Stomach (tissue), 4 donors: Measurements from ENCODE around the gene FNBP1L.

Source experiments
- POLR2A ChIP-seq, 4 donors: fragments of 450-650 bp; IDR thresholded peaks; one replicate each; pipeline ENCODE4 v1.6.1; 2016; ENCODE audit warnings: antibody characterized with exemption in 4 of 4, control low read depth in 2 of 4, mild to moderate bottlenecking in 1 of 4, moderate library complexity in 1 of 4
- TF ChIP-seq, protein P1 (sequence below), 7 experiments: fragments of 450-650 bp in 4 of 7; fragments of 200-600 bp in 3 of 7; sonication (generic) in 3 of 7; IDR thresholded peaks; one replicate each; pipeline ENCODE4 v1.5.1; 2016 to 2019; ENCODE audit warnings: antibody characterized with exemption in 7 of 7, control low read depth in 2 of 7, mild to moderate bottlenecking in 1 of 7

DNA sequence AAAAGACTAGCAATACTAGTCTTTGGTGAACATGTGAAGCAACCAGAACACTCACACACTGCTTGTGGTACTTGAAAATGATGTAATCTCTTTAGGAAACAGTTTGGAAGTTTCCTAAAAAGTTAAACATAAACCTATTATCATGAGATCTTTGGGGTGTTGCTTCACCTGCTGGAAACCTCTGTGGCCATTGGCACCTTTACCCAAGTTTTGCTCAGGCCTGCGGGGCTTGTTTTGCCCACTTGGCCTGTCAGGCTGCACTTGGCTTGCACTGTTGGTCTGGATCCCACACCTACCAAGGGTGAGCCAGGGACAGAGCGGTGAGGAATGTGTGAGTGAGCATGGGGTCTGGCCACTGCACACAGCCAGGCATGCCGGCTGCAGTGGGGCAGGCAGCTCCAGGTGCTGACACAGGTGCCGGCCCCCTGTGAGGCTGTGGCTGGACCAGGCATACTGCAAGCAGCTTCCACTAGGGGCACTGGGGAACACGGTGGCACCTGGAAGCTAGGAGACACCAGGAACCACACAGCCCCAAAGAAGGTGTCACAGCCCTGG, 14.4 kb upstream of the FNBP1L start:
- TF ChIP-seq POLR2A (IDR thresholded peaks at IDR 0.05): no peak
- TF ChIP-seq, protein P1, sequence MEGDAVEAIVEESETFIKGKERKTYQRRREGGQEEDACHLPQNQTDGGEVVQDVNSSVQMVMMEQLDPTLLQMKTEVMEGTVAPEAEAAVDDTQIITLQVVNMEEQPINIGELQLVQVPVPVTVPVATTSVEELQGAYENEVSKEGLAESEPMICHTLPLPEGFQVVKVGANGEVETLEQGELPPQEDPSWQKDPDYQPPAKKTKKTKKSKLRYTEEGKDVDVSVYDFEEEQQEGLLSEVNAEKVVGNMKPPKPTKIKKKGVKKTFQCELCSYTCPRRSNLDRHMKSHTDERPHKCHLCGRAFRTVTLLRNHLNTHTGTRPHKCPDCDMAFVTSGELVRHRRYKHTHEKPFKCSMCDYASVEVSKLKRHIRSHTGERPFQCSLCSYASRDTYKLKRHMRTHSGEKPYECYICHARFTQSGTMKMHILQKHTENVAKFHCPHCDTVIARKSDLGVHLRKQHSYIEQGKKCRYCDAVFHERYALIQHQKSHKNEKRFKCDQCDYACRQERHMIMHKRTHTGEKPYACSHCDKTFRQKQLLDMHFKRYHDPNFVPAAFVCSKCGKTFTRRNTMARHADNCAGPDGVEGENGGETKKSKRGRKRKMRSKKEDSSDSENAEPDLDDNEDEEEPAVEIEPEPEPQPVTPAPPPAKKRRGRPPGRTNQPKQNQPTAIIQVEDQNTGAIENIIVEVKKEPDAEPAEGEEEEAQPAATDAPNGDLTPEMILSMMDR (IDR thresholded peaks at IDR 0.05): peak in 1 of 7 experiments; percentile 10
